COLO829 (cell line): ENCODE results near the gene CHMP2A.
"Not testable (repeated sequence)": the region's sequence is repeated elsewhere in the genome, so short reads cannot be mapped to it uniquely, and the experiment has no call there.

Experiments used
- DNase-seq: peaks from one replicate; pipeline ENCODE4 v3.0.0; 2012; ENCODE audit warnings: low spot score

Gene CHMP2A

GRCh38 chr19:58554494-58555368, at the start of gene CHMP2A:
Gene CHMP2A (minus strand): TSS chr19:58555105. CDS start chr19:58554212, 893 bp downstream.
- DNase-seq, result peak; percentile 97

GRCh38 chr19:58586133-58586765, 31.3 kb upstream of the CHMP2A start:
- DNase-seq, result no peak

- DNase-seq, result no peak
These were observed 30.7 kb upstream of the CHMP2A start for GRCh38 chr19:58585442-58586132.

- DNase-seq, result no peak
These were observed 29.9 kb upstream of the CHMP2A start for GRCh38 chr19:58584498-58585441.

- no peak for DNase-seq
These were observed 28.1 kb upstream of the CHMP2A start for GRCh38 chr19:58582985-58583384.

GRCh38 chr19:58581227-58582141, 26.6 kb upstream of the CHMP2A start:
- DNase-seq, result no peak

GRCh38 chr19:58579473-58580142, 24.7 kb upstream of the CHMP2A start:
- no peak for DNase-seq

GRCh38 chr19:58578012-58578925, 23.4 kb upstream of the CHMP2A start:
- DNase-seq, result no peak

GRCh38 chr19:58577581-58577980, 22.7 kb upstream of the CHMP2A start:
- not testable (repeated sequence) for DNase-seq

- peak; percentile 84 for DNase-seq
These were observed 20.5 kb upstream of the CHMP2A start for GRCh38 chr19:58575183-58576041.

GRCh38 chr19:58573658-58574164, 18.8 kb upstream of the CHMP2A start:
- no peak for DNase-seq

- peak; percentile 99 for DNase-seq
These were observed 18.1 kb upstream of the CHMP2A start, which contains the start of gene MZF1 for GRCh38 chr19:58572818-58573657. Gene MZF1 (minus strand): TSS chr19:58573335. CDS start chr19:58571389, 1,946 bp downstream.

- DNase-seq, result no peak
These were observed 17.3 kb upstream of the CHMP2A start for GRCh38 chr19:58572026-58572817.

GRCh38 chr19:58571575-58571947, 16.7 kb upstream of the CHMP2A start:
- DNase-seq, result no peak

- DNase-seq, result no peak
These were observed 16.1 kb upstream of the CHMP2A start for GRCh38 chr19:58570770-58571574.
